Neural cell (in vitro differentiated cells): Measurements from ENCODE around the gene LLPH. TPM values are rescaled to one million over a fixed set of nuclear protein-coding genes. Genes with fewer than 3 reads are reported as not detected.

Experiments used
- H2AFZ ChIP-seq: fragments of 200-600, 300-800 bp; sonication (generic), shearing (Covaris generic); 2 replicates; pipeline ENCODE4 v1.6.0; 2014; ENCODE audit warnings: low read depth, mild to moderate bottlenecking, antibody characterized with exemption, low read length, moderate library complexity
- H3F3A ChIP-seq: fragments of 200-600 bp; shearing (Covaris generic); 2 replicates; pipeline ENCODE4 v1.6.1; 2016; ENCODE audit warnings: mild to moderate bottlenecking, moderate library complexity, mixed read lengths, antibody characterized with exemption, low read length; ENCODE audit not compliant: insufficient read depth, poor library complexity, severe bottlenecking
- H3K27ac ChIP-seq: fragments of 200-600, 300-800 bp; sonication (generic), shearing (Covaris generic); 2 replicates; pipeline ENCODE4 v1.5.1; 2014; ENCODE audit warnings: mild to moderate bottlenecking, low read length, moderate library complexity
- H3K27me3 ChIP-seq: fragments of 300-800, 200-600 bp; sonication (generic), shearing (Covaris generic); 2 replicates; pipeline ENCODE4 v1.6.0; 2014; ENCODE audit warnings: mild to moderate bottlenecking, low read depth, low read length, moderate library complexity; ENCODE audit not compliant: insufficient read depth
- H3K36me3 ChIP-seq: fragments of 300-800, 200-600 bp; sonication (generic), shearing (Covaris generic); 2 replicates; pipeline ENCODE4 v1.5.1; 2014; ENCODE audit warnings: mild to moderate bottlenecking, antibody characterized with exemption, low read length, moderate library complexity; ENCODE audit not compliant: insufficient read depth
- H3K4me2 ChIP-seq: fragments of 300-800, 200-600 bp; sonication (generic), shearing (Covaris generic); 2 replicates; pipeline ENCODE4 v1.6.0; 2014; ENCODE audit warnings: mild to moderate bottlenecking, low read length
- H3K4me3 ChIP-seq: fragments of 300-800, 200-600 bp; sonication (generic), shearing (Covaris generic); 2 replicates; pipeline ENCODE4 v1.5.1; 2014; ENCODE audit warnings: mild to moderate bottlenecking, low read length, moderate library complexity
- H3K79me2 ChIP-seq: fragments of 200-600 bp; shearing (Covaris generic); replicated peaks from 2 replicates; pipeline ENCODE4 v1.6.0; 2014; ENCODE audit warnings: mild to moderate bottlenecking, low read length, moderate library complexity; ENCODE audit not compliant: insufficient read depth
- H3K9ac ChIP-seq: fragments of 300-800, 200-600 bp; sonication (generic), shearing (Covaris generic); 2 replicates; pipeline ENCODE4 v1.6.1; 2016; ENCODE audit warnings: mild to moderate bottlenecking, low read length, mixed read lengths
- H3K9me2 ChIP-seq: fragments of 200-600 bp; shearing (Covaris generic); 2 replicates; pipeline ENCODE4 v1.6.1; 2016; ENCODE audit warnings: mild to moderate bottlenecking, low read length, mixed read lengths; ENCODE audit not compliant: insufficient read depth
- H3K9me3 ChIP-seq: fragments of 200-600, 300-800 bp; sonication (generic), shearing (Covaris generic); 2 replicates; pipeline ENCODE4 v1.6.1; 2016; ENCODE audit warnings: mild to moderate bottlenecking, mixed run types, low read length, moderate library complexity, mixed read lengths
- H4K20me1 ChIP-seq: fragments of 200-600 bp; shearing (Covaris generic); 2 replicates; pipeline ENCODE4 v1.6.1; 2016; ENCODE audit warnings: mild to moderate bottlenecking, mixed run types; ENCODE audit not compliant: insufficient read depth
- EP300 ChIP-seq: fragments of 450-650 bp; conservative IDR thresholded peaks from 2 replicates; pipeline ENCODE4 v1.6.1; 2014; ENCODE audit warnings: antibody characterized with exemption, mild to moderate bottlenecking, moderate library complexity; ENCODE audit not compliant: poor library complexity, severe bottlenecking
- EZH2 ChIP-seq: fragments of 200-600, 300-800 bp; shearing (Covaris generic), sonication (generic); IDR thresholded peaks from 2 replicates; pipeline ENCODE4 v1.6.1; 2014; ENCODE audit warnings: antibody characterized with exemption, low read length, borderline replicate concordance, mild to moderate bottlenecking; ENCODE audit not compliant: insufficient read depth, poor library complexity, severe bottlenecking
- MXI1 ChIP-seq: fragments of 450-650 bp; conservative IDR thresholded peaks from 2 replicates; pipeline ENCODE4 v1.6.1; 2014; ENCODE audit warnings: antibody characterized with exemption, mild to moderate bottlenecking; ENCODE audit not compliant: poor library complexity, severe bottlenecking
- POLR2AphosphoS5 ChIP-seq: IDR thresholded peaks from 2 replicates; pipeline ENCODE4 v1.6.1; 2012
- RAD21 ChIP-seq: fragments of 450-650 bp; conservative IDR thresholded peaks from 2 replicates; pipeline ENCODE4 v1.6.1; 2014; ENCODE audit warnings: antibody characterized with exemption, mild to moderate bottlenecking, moderate library complexity
- SMC3 ChIP-seq: fragments of 450-650 bp; conservative IDR thresholded peaks from 2 replicates; pipeline ENCODE4 v1.6.1; 2014; ENCODE audit warnings: antibody characterized with exemption, mild to moderate bottlenecking, moderate library complexity; ENCODE audit not compliant: poor library complexity
- TAF1 ChIP-seq: IDR thresholded peaks from 2 replicates; pipeline ENCODE4 v1.6.1; 2012; ENCODE audit warnings: low read depth
- polyA plus RNA-seq: library from polyadenylated mRNA; depleted of rRNA; stranded (reverse); fragments of >200 nt; gene quantifications from 2 replicates; pipeline ENCODE4 v1.2.3, GENCODE V29; 2014
- TF ChIP-seq, protein P1 (sequence below): fragments of 450-650 bp; IDR thresholded peaks from 2 replicates; pipeline ENCODE4 v1.5.1; 2014; ENCODE audit warnings: antibody characterized with exemption, mild to moderate bottlenecking, moderate library complexity; ENCODE audit not compliant: poor library complexity, severe bottlenecking
- TF ChIP-seq, protein P2 (sequence below): IDR thresholded peaks from 2 replicates; pipeline ENCODE4 v1.6.1; 2012; ENCODE audit warnings: borderline replicate concordance

The LLPH gene
- polyA plus RNA-seq, 1 donor from 2014 or later: 4.6 TPM

- Histone ChIP-seq H3K27me3 (no peaks in the 10 kb centered on the region), H3K4me2 (no peak overlapping the region), H2AFZ (no peak overlapping the region), H3K27ac (no peak overlapping the region), H3K36me3 (no peaks in the 10 kb centered on the region), H3K79me2 (no peaks in the 10 kb centered on the region), H3K4me3 (no peak overlapping the region), H3K9me2 (no peaks in the 10 kb centered on the region), H3F3A (no peaks in the 10 kb centered on the region), H3K9me3 (peaks cover under 1% of the 10 kb centered on the region), H4K20me1 (no peaks in the 10 kb centered on the region), H3K9ac (no peak overlapping the region)
- no peak for TF ChIP-seq RAD21
- TF ChIP-seq TAF1: no peak
- TF ChIP-seq SMC3: no peak
- TF ChIP-seq, protein P1, sequence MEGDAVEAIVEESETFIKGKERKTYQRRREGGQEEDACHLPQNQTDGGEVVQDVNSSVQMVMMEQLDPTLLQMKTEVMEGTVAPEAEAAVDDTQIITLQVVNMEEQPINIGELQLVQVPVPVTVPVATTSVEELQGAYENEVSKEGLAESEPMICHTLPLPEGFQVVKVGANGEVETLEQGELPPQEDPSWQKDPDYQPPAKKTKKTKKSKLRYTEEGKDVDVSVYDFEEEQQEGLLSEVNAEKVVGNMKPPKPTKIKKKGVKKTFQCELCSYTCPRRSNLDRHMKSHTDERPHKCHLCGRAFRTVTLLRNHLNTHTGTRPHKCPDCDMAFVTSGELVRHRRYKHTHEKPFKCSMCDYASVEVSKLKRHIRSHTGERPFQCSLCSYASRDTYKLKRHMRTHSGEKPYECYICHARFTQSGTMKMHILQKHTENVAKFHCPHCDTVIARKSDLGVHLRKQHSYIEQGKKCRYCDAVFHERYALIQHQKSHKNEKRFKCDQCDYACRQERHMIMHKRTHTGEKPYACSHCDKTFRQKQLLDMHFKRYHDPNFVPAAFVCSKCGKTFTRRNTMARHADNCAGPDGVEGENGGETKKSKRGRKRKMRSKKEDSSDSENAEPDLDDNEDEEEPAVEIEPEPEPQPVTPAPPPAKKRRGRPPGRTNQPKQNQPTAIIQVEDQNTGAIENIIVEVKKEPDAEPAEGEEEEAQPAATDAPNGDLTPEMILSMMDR: no peak
- TF ChIP-seq, protein P2, sequence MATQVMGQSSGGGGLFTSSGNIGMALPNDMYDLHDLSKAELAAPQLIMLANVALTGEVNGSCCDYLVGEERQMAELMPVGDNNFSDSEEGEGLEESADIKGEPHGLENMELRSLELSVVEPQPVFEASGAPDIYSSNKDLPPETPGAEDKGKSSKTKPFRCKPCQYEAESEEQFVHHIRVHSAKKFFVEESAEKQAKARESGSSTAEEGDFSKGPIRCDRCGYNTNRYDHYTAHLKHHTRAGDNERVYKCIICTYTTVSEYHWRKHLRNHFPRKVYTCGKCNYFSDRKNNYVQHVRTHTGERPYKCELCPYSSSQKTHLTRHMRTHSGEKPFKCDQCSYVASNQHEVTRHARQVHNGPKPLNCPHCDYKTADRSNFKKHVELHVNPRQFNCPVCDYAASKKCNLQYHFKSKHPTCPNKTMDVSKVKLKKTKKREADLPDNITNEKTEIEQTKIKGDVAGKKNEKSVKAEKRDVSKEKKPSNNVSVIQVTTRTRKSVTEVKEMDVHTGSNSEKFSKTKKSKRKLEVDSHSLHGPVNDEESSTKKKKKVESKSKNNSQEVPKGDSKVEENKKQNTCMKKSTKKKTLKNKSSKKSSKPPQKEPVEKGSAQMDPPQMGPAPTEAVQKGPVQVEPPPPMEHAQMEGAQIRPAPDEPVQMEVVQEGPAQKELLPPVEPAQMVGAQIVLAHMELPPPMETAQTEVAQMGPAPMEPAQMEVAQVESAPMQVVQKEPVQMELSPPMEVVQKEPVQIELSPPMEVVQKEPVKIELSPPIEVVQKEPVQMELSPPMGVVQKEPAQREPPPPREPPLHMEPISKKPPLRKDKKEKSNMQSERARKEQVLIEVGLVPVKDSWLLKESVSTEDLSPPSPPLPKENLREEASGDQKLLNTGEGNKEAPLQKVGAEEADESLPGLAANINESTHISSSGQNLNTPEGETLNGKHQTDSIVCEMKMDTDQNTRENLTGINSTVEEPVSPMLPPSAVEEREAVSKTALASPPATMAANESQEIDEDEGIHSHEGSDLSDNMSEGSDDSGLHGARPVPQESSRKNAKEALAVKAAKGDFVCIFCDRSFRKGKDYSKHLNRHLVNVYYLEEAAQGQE: no peak
- TF ChIP-seq MXI1: no peak
- TF ChIP-seq EP300: no peak
- no peak for TF ChIP-seq EZH2
- no peak for TF ChIP-seq POLR2AphosphoS5
Observed at GRCh38 chr12:66170606-66171005, 40.1 kb upstream of the LLPH start.

DNA sequence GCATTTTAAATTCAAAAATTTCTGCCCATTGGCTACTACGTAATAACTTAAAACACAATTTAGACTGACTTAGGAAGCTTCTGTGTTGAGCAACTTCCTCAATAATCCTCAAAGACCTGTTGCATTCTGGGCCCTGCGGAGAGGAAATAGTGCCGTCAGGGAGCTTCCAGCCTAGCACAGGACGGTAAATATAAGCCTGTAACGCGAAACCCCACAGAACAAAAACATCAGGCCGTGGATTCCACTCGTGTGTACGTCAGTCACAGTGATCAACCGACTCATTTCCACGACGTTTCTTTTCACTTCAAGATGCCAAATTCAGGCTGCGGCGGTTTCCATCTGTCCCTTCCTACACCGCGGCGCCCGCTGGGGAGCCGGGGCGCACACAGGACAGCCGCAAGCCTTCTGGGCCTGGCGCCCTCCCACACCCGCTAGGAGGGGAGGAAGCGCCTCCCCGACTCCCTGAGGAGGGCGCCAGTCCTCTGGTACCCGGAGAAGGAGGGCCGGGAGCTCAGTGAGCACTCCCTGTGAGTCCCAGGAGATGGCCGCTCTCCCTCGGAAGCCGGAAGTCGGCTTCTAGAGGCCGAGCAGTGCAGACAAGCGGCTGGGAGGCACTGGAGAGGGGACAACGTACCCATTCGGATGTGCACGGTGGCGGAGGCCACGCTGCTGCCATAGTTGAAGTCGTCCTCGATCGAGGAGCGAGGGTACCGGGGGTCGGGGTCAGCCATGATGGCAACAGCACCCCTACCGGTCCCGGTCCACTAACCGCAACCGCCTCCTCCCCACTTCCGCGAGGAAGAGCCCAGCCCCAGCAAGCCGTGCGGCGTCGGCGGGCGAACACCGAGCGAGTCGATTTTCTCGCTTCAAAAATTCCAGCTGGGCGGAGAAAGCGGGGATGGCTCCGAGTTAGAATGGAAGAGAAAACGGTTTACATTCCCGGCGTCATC lies 38.9 kb upstream of the LLPH start, which contains the start of gene TMBIM4:
TSS of gene TMBIM4 (minus strand) at position 776 of the 950 bp plus-strand sequence. CDS start at position 731, 45 bp downstream.
- H3K9me3 ChIP-seq: peaks cover 5% of the 10 kb centered on the region
- no peaks in the 10 kb centered on the region for H4K20me1 ChIP-seq
- no peaks in the 10 kb centered on the region for H3K79me2 ChIP-seq
- no peaks in the 10 kb centered on the region for H3F3A ChIP-seq
- H3K27ac ChIP-seq: peak within 1 kb of the TSS; percentile 57
- no peaks in the 10 kb centered on the region for H3K9me2 ChIP-seq
- TF ChIP-seq, protein P1: peak; percentile 60
- TF ChIP-seq EZH2: no peak
- TF ChIP-seq TAF1: peak; percentile 47
- H3K4me3 ChIP-seq: peak within 1 kb of the TSS; percentile 70
- no peaks in the 10 kb centered on the region for H3K27me3 ChIP-seq
- H3K36me3 ChIP-seq: no peaks in the 10 kb centered on the region
- no peak within 1 kb of the TSS for H3K4me2 ChIP-seq
- H2AFZ ChIP-seq: peak within 1 kb of the TSS; percentile 33
- H3K9ac ChIP-seq: peak within 1 kb of the TSS; percentile 58
